ENCODE results near the gene TNFRSF13B. TPM values are rescaled to one million over a fixed set of nuclear protein-coding genes. Genes with fewer than 3 reads are reported as not detected.

The TNFRSF13B gene
- total RNA-seq, 2 experiments from 2014 or later = 0.31 to 0.52 TPM

Other genes starting within 250 kb of the TNFRSF13B start
- 100 to 1,000 TPM; 130 to 143 TPM for gene MPRIP, start 70.3 kb upstream of the TNFRSF13B start, total RNA-seq
- gene PLD6, start 234.2 kb upstream of the TNFRSF13B start, total RNA-seq = 10 to 100 TPM; 19.4 to 19.5 TPM

Measured in activated naive CD8-positive, alpha-beta T cell treated with anti-CD3 and anti-CD28 coated beads for 36 hours (primary cell).